Measurements from ENCODE around the gene DNAH7.

DNA sequence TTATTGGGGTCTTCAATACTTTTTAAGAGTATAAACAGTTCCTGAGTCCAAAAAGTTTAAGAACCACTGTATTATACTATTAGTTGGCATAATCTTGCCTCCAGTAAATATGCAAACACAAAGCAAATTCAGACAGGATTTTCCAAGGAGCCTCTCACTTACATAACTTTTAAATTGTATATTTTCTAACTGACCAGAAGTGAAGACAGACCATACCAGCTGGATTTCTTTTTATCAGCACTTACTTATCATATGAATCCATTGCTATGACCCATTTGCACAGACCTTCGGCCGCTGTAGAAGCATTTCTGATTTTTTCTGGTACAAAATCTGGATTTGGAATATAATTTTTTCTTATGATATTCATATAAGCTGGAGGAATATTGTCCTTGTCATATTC, 211.5 kb downstream of the DNAH7 start:
- TF ChIP-seq, protein P1, sequence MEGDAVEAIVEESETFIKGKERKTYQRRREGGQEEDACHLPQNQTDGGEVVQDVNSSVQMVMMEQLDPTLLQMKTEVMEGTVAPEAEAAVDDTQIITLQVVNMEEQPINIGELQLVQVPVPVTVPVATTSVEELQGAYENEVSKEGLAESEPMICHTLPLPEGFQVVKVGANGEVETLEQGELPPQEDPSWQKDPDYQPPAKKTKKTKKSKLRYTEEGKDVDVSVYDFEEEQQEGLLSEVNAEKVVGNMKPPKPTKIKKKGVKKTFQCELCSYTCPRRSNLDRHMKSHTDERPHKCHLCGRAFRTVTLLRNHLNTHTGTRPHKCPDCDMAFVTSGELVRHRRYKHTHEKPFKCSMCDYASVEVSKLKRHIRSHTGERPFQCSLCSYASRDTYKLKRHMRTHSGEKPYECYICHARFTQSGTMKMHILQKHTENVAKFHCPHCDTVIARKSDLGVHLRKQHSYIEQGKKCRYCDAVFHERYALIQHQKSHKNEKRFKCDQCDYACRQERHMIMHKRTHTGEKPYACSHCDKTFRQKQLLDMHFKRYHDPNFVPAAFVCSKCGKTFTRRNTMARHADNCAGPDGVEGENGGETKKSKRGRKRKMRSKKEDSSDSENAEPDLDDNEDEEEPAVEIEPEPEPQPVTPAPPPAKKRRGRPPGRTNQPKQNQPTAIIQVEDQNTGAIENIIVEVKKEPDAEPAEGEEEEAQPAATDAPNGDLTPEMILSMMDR (IDR thresholded peaks at IDR 0.05; ENCODE audit: extremely low read depth in 1 of 2, insufficient read depth in 1 of 2, low read depth in 1 of 2, low read length in 2 of 2) = no peak
- TF ChIP-seq, protein P2, sequence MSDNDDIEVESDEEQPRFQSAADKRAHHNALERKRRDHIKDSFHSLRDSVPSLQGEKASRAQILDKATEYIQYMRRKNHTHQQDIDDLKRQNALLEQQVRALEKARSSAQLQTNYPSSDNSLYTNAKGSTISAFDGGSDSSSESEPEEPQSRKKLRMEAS (IDR thresholded peaks at IDR 0.05; ENCODE audit: insufficient read depth, insufficient read length) = no peak
- no peak for TF ChIP-seq GATA2 (IDR thresholded peaks at IDR 0.05; ENCODE audit: insufficient read depth, insufficient read length, low read depth, low read length)
- TF ChIP-seq MYC (IDR thresholded peaks at IDR 0.05; ENCODE audit: low read depth, low read length) = no peak
- TF ChIP-seq POLR2A (IDR thresholded peaks at IDR 0.05; ENCODE audit: low read depth, low read length) = no peak
- TF ChIP-seq POLR2AphosphoS5 (IDR thresholded peaks at IDR 0.05; ENCODE audit: insufficient read depth, low read depth, low read length) = no peak
- TF ChIP-seq JUN (IDR thresholded peaks at IDR 0.05; ENCODE audit: borderline replicate concordance, insufficient read depth, insufficient read length, low read depth) = no peak
- no peak for TF ChIP-seq EZH2 (IDR thresholded peaks at IDR 0.05; ENCODE audit: borderline replicate concordance, low read depth, low read length, severe bottlenecking)
- no peak for TF ChIP-seq FOS (IDR thresholded peaks at IDR 0.05; ENCODE audit: borderline replicate concordance, insufficient read depth, low read length)
